HepG2 (cell line): ENCODE measurements around the gene NEDD4L. TPM values are rescaled to one million over a fixed set of nuclear protein-coding genes. Genes with fewer than 3 reads are reported as not detected.

ENCODE experiments used
- ATAC-seq: fragments of 200-7000 bp; cut with Tn5 transposase; 3 replicates; pipeline ENCODE4 v1.9.1; 2020; ENCODE audit warnings: mild to moderate bottlenecking, moderate library complexity
- BruUV-seq: library from RNA; stranded (reverse); fragments of 400-500 nt; replicated peaks from 2 replicates; lab custom pipeline; 2021; lab: Mats Ljungman, UMichigan
- CTCF ChIA-PET: fragments of 300-600 bp; formaldehyde crosslinking; extraction: SDS; loops from one replicate; lab custom pipeline; 2021; ENCODE audit warnings: low total read pairs, inconsistent platforms, low intra/inter-chr PET ratio; lab: Yijun Ruan, JAX
- POLR2A ChIA-PET: fragments of 350-600 bp; sonication (Branson Sonifier 250); formaldehyde crosslinking; loops from one replicate; lab custom pipeline; 2020; ENCODE audit warnings: antibody characterized with exemption, inconsistent platforms; lab: Yijun Ruan, JAX
- DNase-seq: peaks from one replicate; pipeline ENCODE4 v3.0.0-alpha.2; 2015; ENCODE audit warnings: low spot score
- FAIRE-seq: peaks from 3 replicates; lab custom pipeline; 2011; peaks lifted over from hg19 to GRCh38; lab: Jason Lieb, UNC
- H2AFZ ChIP-seq: one replicate; pipeline ENCODE4 v1.6.1; 2011; ENCODE audit warnings: low read length, inconsistent platforms
- H3K27ac ChIP-seq: fragments of 300-600 bp; 3 replicates; pipeline ENCODE4 v1.8.0; 2011; ENCODE audit warnings: mixed run types, mild to moderate bottlenecking, mixed read lengths, low read length, inconsistent platforms; ENCODE audit not compliant: insufficient read depth; ENCODE audit errors: extremely low read length
- H3K27me3 ChIP-seq, 2 experiments: fragments of 200-600 bp in 1 of 2; 2 replicates in 1 of 2; 3 replicates in 1 of 2; pipeline versions ENCODE4 v1.6.0 to v1.8.0; 2011; ENCODE audit warnings: low read length in 2 of 2, mild to moderate bottlenecking in 2 of 2, moderate library complexity in 2 of 2, inconsistent platforms in 1 of 2; ENCODE audit not compliant: insufficient read depth in 2 of 2, control insufficient read depth in 1 of 2
- H3K36me3 ChIP-seq, 2 experiments: fragments of 200-600 bp in 1 of 2; replicated peaks in 1 of 2; 2 replicates in 1 of 2; 3 replicates in 1 of 2; pipeline versions ENCODE4 v1.5.1 to v1.8.0; 2011; ENCODE audit warnings: low read length in 2 of 2, inconsistent platforms in 1 of 2; ENCODE audit not compliant: insufficient read depth in 2 of 2, control insufficient read depth in 1 of 2
- H3K4me1 ChIP-seq: 2 replicates; pipeline ENCODE4 v1.5.1; 2012; ENCODE audit warnings: low read length, inconsistent platforms; ENCODE audit not compliant: insufficient read depth
- H3K4me2 ChIP-seq: 2 replicates; pipeline ENCODE4 v1.6.0; 2011; ENCODE audit warnings: low read depth, low read length, inconsistent platforms
- H3K4me3 ChIP-seq, 3 experiments: fragments of 200-600 bp in 1 of 3; sonication (generic), shearing (Covaris generic) in 1 of 3; replicated peaks in 1 of 3; 2 replicates each; pipeline ENCODE4 v1.5.1; 2011 to 2016; ENCODE audit warnings: low read length in 3 of 3, inconsistent platforms in 2 of 3, low read depth in 2 of 3, mild to moderate bottlenecking in 2 of 3, control low read depth in 1 of 3, mixed read lengths in 1 of 3; ENCODE audit not compliant: insufficient read depth in 1 of 3
- H3K79me2 ChIP-seq: one replicate; pipeline ENCODE4 v1.6.1; 2011; ENCODE audit warnings: low read length, inconsistent platforms; ENCODE audit not compliant: insufficient read depth
- H3K9ac ChIP-seq: 2 replicates; pipeline ENCODE4 v1.6.0; 2011; ENCODE audit warnings: mild to moderate bottlenecking, low read depth, low read length, inconsistent platforms; ENCODE audit not compliant: insufficient read depth
- H3K9me3 ChIP-seq: 2 replicates; pipeline ENCODE4 v1.5.1; 2012; ENCODE audit warnings: mild to moderate bottlenecking, low read length
- H4K20me1 ChIP-seq: 2 replicates; pipeline ENCODE4 v1.6.0; 2011; ENCODE audit warnings: inconsistent platforms, mild to moderate bottlenecking, low read length, moderate library complexity; ENCODE audit not compliant: insufficient read depth
- CBX1 ChIP-seq: IDR thresholded peaks from one replicate; pipeline ENCODE4 v1.6.1; 2016; ENCODE audit warnings: antibody characterized with exemption, low read depth
- CBX2 ChIP-seq, 2 experiments: fragments of 200-600 bp in 1 of 2; sonication (generic); formaldehyde crosslinking in 1 of 2; IDR thresholded peaks; 2 replicates each; pipeline versions ENCODE4 v1.7.0 to v1.8.1; 2018 to 2022; ENCODE audit warnings: low read depth in 2 of 2, low read length in 1 of 2, mild to moderate bottlenecking in 1 of 2, missing genetic modification reagents in 1 of 2
- CCAR2 ChIP-seq: fragments of 200-400 bp; formaldehyde crosslinking; optimal IDR thresholded peaks from 2 replicates; pipeline ENCODE3; 2018; ENCODE audit warnings: low read depth, mild to moderate bottlenecking, low read length, moderate library complexity
- KDM6A ChIP-seq: IDR thresholded peaks from 2 replicates; pipeline ENCODE4 v1.6.1; 2016; ENCODE audit warnings: low read depth
- KMT2A ChIP-seq: sonication (generic); formaldehyde crosslinking; IDR thresholded peaks from 2 replicates; pipeline ENCODE4 v1.4.0; 2020; ENCODE audit warnings: missing genetic modification reagents
- TCF7L2 ChIP-seq: IDR thresholded peaks from 2 replicates; pipeline ENCODE4 v1.6.1; 2011; ENCODE audit warnings: mild to moderate bottlenecking, low read depth, low read length, moderate library complexity
- ZNF563 ChIP-seq: sonication (generic); formaldehyde crosslinking; IDR thresholded peaks from 2 replicates; pipeline ENCODE4 v1.8.0; 2022; ENCODE audit warnings: mild to moderate bottlenecking, moderate library complexity, missing genetic modification reagents
- WGBS: methylation state at CpG from one replicate; pipeline ENCODE4 v1.1.6; 2017; ENCODE audit warnings: low lambda C conversion rate; 5-methylcytosine and 5-hydroxymethylcytosine counted together
- in situ Hi-C: cut with HindIII; loops from 2 replicates; pipeline ENCODE4 v1.10.0; 2017; ENCODE audit warnings: low pct_unique_long_range_greater_than_20kb; ENCODE audit not compliant: extremely low pct_ligation_motif_present
- intact Hi-C: fragments of 100-400 bp; cut with micrococcal nuclease; formaldehyde crosslinking; loops from one replicate; pipeline ENCODE4 v1.10.0; 2022; ENCODE audit not compliant: unreplicated experiment
- polyA plus RNA-seq, 8 experiments: library from polyadenylated mRNA; depleted of rRNA in 3 of 8; stranded (reverse) in 7 of 8; unstranded in 1 of 8; fragments of >200 nt; fragmentation: Illumina TruSeq in 4 of 8; extraction: Trizol in 4 of 8; gene quantifications; 2 replicates each; pipeline versions ENCODE4 v1.2.1 to v1.2.3, GENCODE V29; 2011 to 2016; ENCODE audit warnings: low read depth in 4 of 8, missing spikeins in 1 of 8, mixed read lengths in 1 of 8; ENCODE audit not compliant: insufficient read depth in 1 of 8
- total RNA-seq, 5 experiments: library from RNA; depleted of rRNA; stranded (reverse); fragments of >200 nt; fragmentation: Illumina TruSeq; extraction: Trizol; gene quantifications; 2 replicates each; pipeline ENCODE4 v1.2.3, GENCODE V29; 2016; ENCODE audit warnings: low read depth in 1 of 5
- TF ChIP-seq, protein P1 (sequence below), 2 experiments: sonication (generic) in 1 of 2; formaldehyde crosslinking in 1 of 2; IDR thresholded peaks; 2 replicates each; pipeline versions ENCODE4 v1.6.1 to v1.9.0; 2014 to 2022; ENCODE audit warnings: antibody characterized with exemption in 1 of 2, borderline replicate concordance in 1 of 2, inconsistent platforms in 1 of 2, low read depth in 1 of 2, missing genetic modification reagents in 1 of 2
- TF ChIP-seq, protein P2 (sequence below): sonication (generic); formaldehyde crosslinking; IDR thresholded peaks from 2 replicates; pipeline ENCODE4 v1.5.1; 2020; ENCODE audit warnings: missing genetic modification reagents, mild to moderate bottlenecking, borderline replicate concordance
- TF ChIP-seq, protein P3 (sequence below): sonication (generic); formaldehyde crosslinking; IDR thresholded peaks from 2 replicates; pipeline ENCODE4 v1.4.0; 2020; ENCODE audit warnings: mild to moderate bottlenecking, missing genetic modification reagents

Gene NEDD4L
- total and polyA plus RNA-seq, 2 of the 13 experiments (the other 11 are each of a cell fraction or from before 2014, with no cell fraction given), result 168 to 390 TPM

DNA sequence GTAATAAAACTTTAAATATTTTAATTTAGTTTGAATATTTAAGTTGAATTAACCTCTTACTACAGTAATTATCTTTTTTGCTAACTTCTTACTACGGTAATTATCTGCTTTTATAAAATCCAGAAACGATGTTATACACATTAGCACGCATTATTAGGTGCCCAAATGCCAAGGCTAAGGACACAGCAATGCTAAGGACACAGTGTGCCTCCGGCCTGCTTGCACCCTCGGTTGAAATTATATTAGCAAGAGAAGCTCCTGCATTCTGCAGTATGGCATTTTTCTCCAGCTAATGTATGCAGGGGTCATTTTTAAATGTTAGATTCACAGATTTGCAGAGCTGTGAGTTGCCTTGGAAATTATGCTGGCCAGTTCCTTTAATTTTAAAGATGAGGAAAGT, 220.0 kb downstream of the NEDD4L start:
- TF ChIP-seq CBX2 (IDR thresholded peaks at IDR 0.05; ENCODE audit: low read depth, low read length) (no peak), CBX2 (CRISPR knock-in tag; IDR thresholded peaks at IDR 0.05; ENCODE audit: low read depth) (no peak)
- TF ChIP-seq, all 625 proteins: peak for 0
- Histone ChIP-seq H2AFZ (no peak overlapping the region), H3K36me3 (peaks cover 2 to 12% of the 10 kb centered on the region in 2 experiments; a peak in 3 of 5 replicates), H3K9ac (no peak overlapping the region), H3K4me3 (no peak overlapping the region), H3K79me2 (peaks cover 38% of the 10 kb centered on the region), H3K4me1 (peaks cover 23% of the 10 kb centered on the region), H3K27ac (no peak overlapping the region), H3K4me2 (no peak overlapping the region), H4K20me1 (0 out of 2 replicates have a peak, but pooled peaks cover 3% of the 10 kb centered on the region), H3K9me3 (no peaks in the 10 kb centered on the region), H3K27me3 (no peaks in the 10 kb centered on the region)
- in situ Hi-C loops (no loop called here), intact Hi-C loops (no loop called here)
- ChIA-PET CTCF (no interaction called here), POLR2A (interaction anchor here (0.6 kb wide), 1 partner anchor 236 kb away, joined by 3 read pairs; no protein-coding TSS in a partner anchor)
- WGBS, result 97% methylated on average over 5 of the region's 5 CpGs
- BruUV-seq, result no TSS peak
- FAIRE-seq, result no peak
- no peak for ATAC-seq
- no peak for DNase-seq

DNA sequence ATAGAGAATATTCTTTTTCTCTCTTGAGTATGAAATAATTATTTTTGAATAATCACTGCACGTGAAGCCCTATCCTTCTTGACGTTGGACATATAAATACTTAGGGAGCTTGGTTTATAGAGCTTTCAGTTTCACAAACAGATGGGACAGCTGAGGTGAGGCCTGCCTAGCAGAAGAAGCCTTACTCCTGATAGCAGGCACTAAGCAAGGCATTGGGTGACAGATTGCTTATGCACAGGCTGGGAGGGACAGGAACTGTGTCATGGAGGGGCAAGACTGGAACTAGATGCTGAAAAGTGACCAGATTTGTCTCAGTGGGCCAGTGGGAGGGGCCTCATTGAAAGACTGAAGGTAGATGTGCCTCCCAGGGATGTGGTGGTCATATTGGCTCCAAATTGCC, 220.8 kb downstream of the NEDD4L start:
- POLR2A ChIA-PET, result no interaction called here
- Histone ChIP-seq H3K9ac (no peak overlapping the region), H3K27me3 (no peaks in the 10 kb centered on the region), H3K4me2 (no peak overlapping the region), H3K4me1 (peaks cover 16% of the 10 kb centered on the region), H3K9me3 (no peaks in the 10 kb centered on the region), H3K27ac (no peak overlapping the region), H3K79me2 (peaks cover 37% of the 10 kb centered on the region), H2AFZ (no peak overlapping the region), H3K36me3 (peaks cover 2 to 12% of the 10 kb centered on the region in 2 experiments; a peak in 3 of 5 replicates), H4K20me1 (no peaks in the 10 kb centered on the region), H3K4me3 (no peak overlapping the region)
- in situ Hi-C loops, result no loop called here
- CTCF ChIA-PET, result no interaction called here
- DNase-seq (no peak), ATAC-seq (no peak), FAIRE-seq (no peak)
- 96% methylated on average over 2 of the region's 2 CpGs for WGBS
- intact Hi-C loops, result no loop called here
- BruUV-seq, result no TSS peak
- TF ChIP-seq, protein P1, sequence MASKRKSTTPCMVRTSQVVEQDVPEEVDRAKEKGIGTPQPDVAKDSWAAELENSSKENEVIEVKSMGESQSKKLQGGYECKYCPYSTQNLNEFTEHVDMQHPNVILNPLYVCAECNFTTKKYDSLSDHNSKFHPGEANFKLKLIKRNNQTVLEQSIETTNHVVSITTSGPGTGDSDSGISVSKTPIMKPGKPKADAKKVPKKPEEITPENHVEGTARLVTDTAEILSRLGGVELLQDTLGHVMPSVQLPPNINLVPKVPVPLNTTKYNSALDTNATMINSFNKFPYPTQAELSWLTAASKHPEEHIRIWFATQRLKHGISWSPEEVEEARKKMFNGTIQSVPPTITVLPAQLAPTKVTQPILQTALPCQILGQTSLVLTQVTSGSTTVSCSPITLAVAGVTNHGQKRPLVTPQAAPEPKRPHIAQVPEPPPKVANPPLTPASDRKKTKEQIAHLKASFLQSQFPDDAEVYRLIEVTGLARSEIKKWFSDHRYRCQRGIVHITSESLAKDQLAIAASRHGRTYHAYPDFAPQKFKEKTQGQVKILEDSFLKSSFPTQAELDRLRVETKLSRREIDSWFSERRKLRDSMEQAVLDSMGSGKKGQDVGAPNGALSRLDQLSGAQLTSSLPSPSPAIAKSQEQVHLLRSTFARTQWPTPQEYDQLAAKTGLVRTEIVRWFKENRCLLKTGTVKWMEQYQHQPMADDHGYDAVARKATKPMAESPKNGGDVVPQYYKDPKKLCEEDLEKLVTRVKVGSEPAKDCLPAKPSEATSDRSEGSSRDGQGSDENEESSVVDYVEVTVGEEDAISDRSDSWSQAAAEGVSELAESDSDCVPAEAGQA (IDR thresholded peaks at IDR 0.05; ENCODE audit: low read depth), result no peak
- TF ChIP-seq, protein P1 (CRISPR knock-in tag; IDR thresholded peaks at IDR 0.05; ENCODE audit: borderline replicate concordance), result no peak
- TF ChIP-seq ZNF563 (CRISPR knock-in tag) (no peak), CCAR2 (no peak), TCF7L2 (no peak), KMT2A (CRISPR knock-in tag) (no peak), CBX1 (no peak), KDM6A (CRISPR knock-in tag) (no peak)
- TF ChIP-seq, protein P2, sequence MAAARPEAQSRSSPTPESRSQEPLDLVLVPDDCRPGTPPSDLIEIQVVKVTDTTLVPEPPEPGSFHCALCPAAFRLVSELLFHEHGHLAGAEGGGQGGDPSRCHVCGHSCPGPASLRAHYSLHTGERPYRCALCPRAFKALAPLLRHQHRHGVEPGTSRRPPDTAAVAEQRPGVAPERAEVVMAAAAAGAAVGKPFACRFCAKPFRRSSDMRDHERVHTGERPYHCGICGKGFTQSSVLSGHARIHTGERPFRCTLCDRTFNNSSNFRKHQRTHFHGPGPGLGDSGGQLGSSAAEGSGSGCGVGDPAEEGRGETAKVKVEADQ (CRISPR knock-in tag), result no peak
- TF ChIP-seq, protein P3, sequence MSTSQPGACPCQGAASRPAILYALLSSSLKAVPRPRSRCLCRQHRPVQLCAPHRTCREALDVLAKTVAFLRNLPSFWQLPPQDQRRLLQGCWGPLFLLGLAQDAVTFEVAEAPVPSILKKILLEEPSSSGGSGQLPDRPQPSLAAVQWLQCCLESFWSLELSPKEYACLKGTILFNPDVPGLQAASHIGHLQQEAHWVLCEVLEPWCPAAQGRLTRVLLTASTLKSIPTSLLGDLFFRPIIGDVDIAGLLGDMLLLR, result no peak
